AG04449 (cell line): ENCODE results near the gene JUN.

Experiments
- CTCF ChIA-PET: fragments of 350-600 bp; formaldehyde crosslinking; extraction: SDS; loops from one replicate; lab custom pipeline; 2021; ENCODE audit warnings: antibody characterized with exemption; lab: Yijun Ruan, JAX
- POLR2A ChIA-PET: fragments of 400-600, 350-600 bp; formaldehyde crosslinking; extraction: SDS; loops from one replicate; lab custom pipeline; 2020; ENCODE audit warnings: antibody characterized with exemption, inconsistent platforms; lab: Yijun Ruan, JAX
- DNase-seq: peaks from one replicate; pipeline ENCODE4 v3.0.0-alpha.2; 2010; ENCODE audit warnings: low read depth, low spot score
- H3K4me3 ChIP-seq: 2 replicates; pipeline ENCODE4 v1.5.1; 2011; ENCODE audit warnings: low read depth, mild to moderate bottlenecking, control low read depth, low read length
- TF ChIP-seq, protein P1 (sequence below): IDR thresholded peaks from one replicate; pipeline ENCODE4 v1.5.1; 2011; ENCODE audit warnings: mild to moderate bottlenecking, moderate library complexity, low read length, control low read depth, inconsistent platforms; ENCODE audit not compliant: insufficient read depth; ENCODE audit errors: missing control alignments

Gene JUN

DNA sequence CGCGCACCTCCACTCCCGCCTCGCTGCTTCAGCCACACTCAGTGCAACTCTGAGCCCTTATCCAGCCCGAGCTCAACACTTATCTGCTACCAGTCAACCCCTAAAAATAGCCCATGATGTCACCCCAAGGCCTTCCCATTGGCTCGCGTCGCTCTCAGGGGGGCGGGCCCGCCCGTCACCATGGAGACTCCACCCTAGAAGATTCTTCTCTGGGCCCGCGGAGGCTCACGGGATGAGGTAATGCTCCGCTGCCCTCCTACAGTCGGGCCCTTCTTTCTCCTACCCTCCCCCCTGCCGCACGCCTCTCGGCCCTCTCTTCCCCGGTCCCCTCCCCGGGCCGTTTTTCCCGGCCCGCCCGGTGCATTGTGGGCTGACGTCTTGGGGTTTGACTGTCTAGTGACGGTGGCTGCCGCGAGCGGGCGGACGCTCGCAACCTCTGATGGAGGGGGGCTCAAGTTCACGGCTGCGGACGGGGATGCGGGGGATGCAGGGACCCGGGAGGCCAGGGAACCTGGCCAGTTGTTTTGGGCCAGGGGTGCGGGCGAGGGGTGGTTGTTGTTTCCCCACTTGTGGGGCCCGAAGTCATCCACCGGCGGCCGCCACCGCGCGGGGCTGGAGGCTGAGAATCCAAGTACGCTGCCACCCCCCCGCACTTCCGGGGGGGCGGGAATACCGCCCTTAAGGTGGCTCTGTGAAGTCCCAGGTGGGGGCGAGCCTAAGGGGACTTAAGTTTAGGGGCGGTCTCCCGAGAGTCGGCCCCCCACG is at the start of gene JUN:
JUN (minus strand) TSS at position 55 of the 765 bp plus-strand sequence. CDS start 977 bp downstream, outside the sequence.
- TF ChIP-seq, protein P1, sequence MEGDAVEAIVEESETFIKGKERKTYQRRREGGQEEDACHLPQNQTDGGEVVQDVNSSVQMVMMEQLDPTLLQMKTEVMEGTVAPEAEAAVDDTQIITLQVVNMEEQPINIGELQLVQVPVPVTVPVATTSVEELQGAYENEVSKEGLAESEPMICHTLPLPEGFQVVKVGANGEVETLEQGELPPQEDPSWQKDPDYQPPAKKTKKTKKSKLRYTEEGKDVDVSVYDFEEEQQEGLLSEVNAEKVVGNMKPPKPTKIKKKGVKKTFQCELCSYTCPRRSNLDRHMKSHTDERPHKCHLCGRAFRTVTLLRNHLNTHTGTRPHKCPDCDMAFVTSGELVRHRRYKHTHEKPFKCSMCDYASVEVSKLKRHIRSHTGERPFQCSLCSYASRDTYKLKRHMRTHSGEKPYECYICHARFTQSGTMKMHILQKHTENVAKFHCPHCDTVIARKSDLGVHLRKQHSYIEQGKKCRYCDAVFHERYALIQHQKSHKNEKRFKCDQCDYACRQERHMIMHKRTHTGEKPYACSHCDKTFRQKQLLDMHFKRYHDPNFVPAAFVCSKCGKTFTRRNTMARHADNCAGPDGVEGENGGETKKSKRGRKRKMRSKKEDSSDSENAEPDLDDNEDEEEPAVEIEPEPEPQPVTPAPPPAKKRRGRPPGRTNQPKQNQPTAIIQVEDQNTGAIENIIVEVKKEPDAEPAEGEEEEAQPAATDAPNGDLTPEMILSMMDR: no peak
- CTCF ChIA-PET: interaction anchor here (0.8 to 2.1 kb wide), 12 partner anchors 44 to 975 kb away, joined by 3 to 15 read pairs (median 4); no protein-coding TSS in a partner anchor

DNA sequence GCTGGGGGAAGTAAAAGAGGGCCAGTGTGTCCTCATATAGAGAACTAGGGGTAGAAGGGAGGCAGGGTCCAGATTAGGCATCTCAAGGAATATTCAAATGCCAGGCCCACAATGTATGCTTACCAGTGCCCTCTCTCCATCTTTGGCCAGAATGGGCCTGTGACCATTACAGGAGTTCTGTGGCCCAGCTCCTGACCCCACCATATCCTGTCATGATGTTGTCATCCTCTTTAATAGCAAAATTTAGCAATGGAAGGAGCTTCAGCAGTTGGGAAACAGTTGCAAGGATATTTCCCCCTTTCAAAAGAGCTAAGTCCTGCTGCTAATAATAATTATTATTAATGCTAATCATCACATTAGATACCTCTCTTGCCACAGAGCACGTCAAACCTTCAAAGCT is 49.3 kb upstream of the JUN start:
- no peak overlapping the region for H3K4me3 ChIP-seq
- ChIA-PET CTCF (interaction anchor here (1.0 kb wide), 1 partner anchor 13 kb away, joined by 3 read pairs; no protein-coding TSS in a partner anchor), POLR2A (no interaction called here)
- TF ChIP-seq, protein P1: no peak
- DNase-seq: no peak

More for the DNA sequence above, at the start of gene JUN:
- POLR2A ChIA-PET: interaction anchor here (0.5 to 2.3 kb wide), 51 partner anchors 11 to 975 kb away, joined by 3 to 15 read pairs (median 5); partner anchors contain the start of gene FGGY
- peak; percentile 98 for DNase-seq
- H3K4me3 ChIP-seq: peak within 1 kb of the TSS; percentile 95

- CTCF ChIA-PET: no interaction called here
- TF ChIP-seq, protein P1: no peak
- no peak for DNase-seq
- POLR2A ChIA-PET: no interaction called here
- H3K4me3 ChIP-seq: no peak overlapping the region
Measured at GRCh38 chr1:58830291-58830690, 46.4 kb upstream of the JUN start.

GRCh38 chr1:58829866-58830265 is 46.0 kb upstream of the JUN start:
- ChIA-PET CTCF (no interaction called here), POLR2A (no interaction called here)
- DNase-seq: no peak
- TF ChIP-seq, protein P1: no peak
- H3K4me3 ChIP-seq: no peak overlapping the region

DNA sequence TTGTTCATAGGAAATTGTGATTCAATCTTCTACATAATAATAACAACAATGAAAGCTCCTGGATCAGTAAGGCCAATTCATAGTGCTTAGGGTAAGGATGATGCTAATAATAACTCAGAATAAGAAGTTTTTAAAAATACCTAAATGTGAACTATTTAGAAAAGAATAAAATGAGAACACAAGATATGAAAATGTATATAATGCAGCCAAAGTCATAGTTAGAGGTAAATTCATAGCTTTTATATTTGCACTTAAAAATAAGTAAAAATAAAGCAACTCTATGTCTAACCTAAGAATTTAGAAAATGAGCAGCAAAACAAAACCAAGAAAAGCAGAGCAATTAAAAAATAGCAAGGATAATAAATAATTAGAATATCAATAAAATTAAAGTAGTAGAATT is 43.5 kb upstream of the JUN start:
- ChIA-PET POLR2A (interaction anchor here (0.5 kb wide), 1 partner anchor 336 kb away, joined by 3 read pairs; no protein-coding TSS in a partner anchor), CTCF (interaction anchor here (1.8 kb wide), 1 partner anchor 9 kb away, joined by 4 read pairs; no protein-coding TSS in a partner anchor)
- DNase-seq: no peak
- TF ChIP-seq, protein P1: no peak
- H3K4me3 ChIP-seq: no peak overlapping the region

GRCh38 chr1:58824753-58825389 is 41.0 kb upstream of the JUN start:
- TF ChIP-seq, protein P1: no peak
- no peak overlapping the region for H3K4me3 ChIP-seq
- ChIA-PET POLR2A (no interaction called here), CTCF (no interaction called here)
- no peak for DNase-seq
